ENCODE data around the gene MRPL20. TPM values are rescaled to one million over a fixed set of nuclear protein-coding genes. Genes with fewer than 3 reads are reported as not detected.

MRPL20 gene
- total RNA-seq, 1 donor from 2014 or later = 135 TPM

GRCh38 chr1:1358433-1359271, 48.4 kb downstream of the MRPL20 start, which contains the start of gene MXRA8:
Gene MXRA8, minus strand, starts transcription at chr1:1358555. Its CDS starts 51 bp downstream, at chr1:1358504.
- H3K36me3 ChIP-seq = no peaks in the 10 kb centered on the region
- peak within 1 kb of the TSS; percentile 69 for H3K4me3 ChIP-seq
- TF ChIP-seq, protein P1, sequence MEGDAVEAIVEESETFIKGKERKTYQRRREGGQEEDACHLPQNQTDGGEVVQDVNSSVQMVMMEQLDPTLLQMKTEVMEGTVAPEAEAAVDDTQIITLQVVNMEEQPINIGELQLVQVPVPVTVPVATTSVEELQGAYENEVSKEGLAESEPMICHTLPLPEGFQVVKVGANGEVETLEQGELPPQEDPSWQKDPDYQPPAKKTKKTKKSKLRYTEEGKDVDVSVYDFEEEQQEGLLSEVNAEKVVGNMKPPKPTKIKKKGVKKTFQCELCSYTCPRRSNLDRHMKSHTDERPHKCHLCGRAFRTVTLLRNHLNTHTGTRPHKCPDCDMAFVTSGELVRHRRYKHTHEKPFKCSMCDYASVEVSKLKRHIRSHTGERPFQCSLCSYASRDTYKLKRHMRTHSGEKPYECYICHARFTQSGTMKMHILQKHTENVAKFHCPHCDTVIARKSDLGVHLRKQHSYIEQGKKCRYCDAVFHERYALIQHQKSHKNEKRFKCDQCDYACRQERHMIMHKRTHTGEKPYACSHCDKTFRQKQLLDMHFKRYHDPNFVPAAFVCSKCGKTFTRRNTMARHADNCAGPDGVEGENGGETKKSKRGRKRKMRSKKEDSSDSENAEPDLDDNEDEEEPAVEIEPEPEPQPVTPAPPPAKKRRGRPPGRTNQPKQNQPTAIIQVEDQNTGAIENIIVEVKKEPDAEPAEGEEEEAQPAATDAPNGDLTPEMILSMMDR (IDR thresholded peaks at IDR 0.05; ENCODE audit: borderline replicate concordance) = no peak
- H3K4me1 ChIP-seq = peaks cover 66% of the 10 kb centered on the region
- DNase-seq = peak; percentile 80
- intact Hi-C loops (cut with micrococcal nuclease) = no loop called here
- H3K9me3 ChIP-seq (replicated peaks) = no peaks in the 10 kb centered on the region
- peaks cover 75% of the 10 kb centered on the region for H3K27me3 ChIP-seq (ENCODE audit: low read depth)
- peak within 1 kb of the TSS; percentile 84 for H3K27ac ChIP-seq (replicated peaks)

DNA sequence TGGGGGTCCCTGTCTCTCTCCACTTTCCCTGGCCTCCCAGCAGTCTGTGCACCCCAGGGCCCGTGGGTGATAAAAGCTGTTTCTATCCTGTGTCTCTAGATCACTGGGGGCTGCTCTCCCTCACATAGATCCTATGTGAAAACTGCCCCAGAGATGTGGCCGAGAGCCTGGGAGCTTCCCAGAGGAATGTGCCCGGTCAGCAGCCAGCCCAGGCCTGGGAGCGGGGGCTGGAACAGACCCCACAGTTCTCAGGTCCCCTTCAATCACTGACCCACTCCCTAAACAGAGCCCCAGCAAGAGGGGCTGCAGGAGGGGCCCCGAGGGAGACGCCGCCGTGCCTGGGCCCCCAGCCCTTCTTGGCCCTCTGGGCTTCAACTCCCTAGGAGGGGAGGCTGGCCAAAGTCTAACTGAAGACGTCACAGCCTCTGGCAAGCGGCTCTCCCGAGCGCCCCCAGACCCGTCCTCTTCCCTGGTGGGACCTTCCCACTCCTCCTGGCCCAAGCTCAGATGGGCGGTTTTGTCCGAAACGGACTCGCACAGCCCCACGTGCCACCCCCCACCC, 49.1 kb downstream of the MRPL20 start:
- TF ChIP-seq, protein P1 (IDR thresholded peaks at IDR 0.05; ENCODE audit: borderline replicate concordance) = no peak
- Histone ChIP-seq H3K27me3 (ENCODE audit: low read depth) (peaks cover 82% of the 10 kb centered on the region), H3K4me1 (peaks cover 73% of the 10 kb centered on the region), H3K27ac (replicated peaks) (peak overlapping the region; percentile 84), H3K4me3 (peak overlapping the region; percentile 69), H3K36me3 (no peaks in the 10 kb centered on the region), H3K9me3 (replicated peaks) (no peaks in the 10 kb centered on the region)
- DNase-seq = no peak
- intact Hi-C loops (cut with micrococcal nuclease) = no loop called here

GRCh38 chr1:1356796-1357401, 50.2 kb downstream of the MRPL20 start:
- Histone ChIP-seq H3K4me3 (peak overlapping the region; percentile 69), H3K9me3 (replicated peaks) (no peaks in the 10 kb centered on the region), H3K36me3 (no peaks in the 10 kb centered on the region), H3K27ac (replicated peaks) (peak overlapping the region; percentile 84), H3K27me3 (ENCODE audit: low read depth) (peaks cover 88% of the 10 kb centered on the region), H3K4me1 (peaks cover 77% of the 10 kb centered on the region)
- no peak for DNase-seq
- TF ChIP-seq, protein P1 (IDR thresholded peaks at IDR 0.05; ENCODE audit: borderline replicate concordance) = no peak
- intact Hi-C loops (cut with micrococcal nuclease) = no loop called here

- H3K4me1 ChIP-seq = peaks cover 77% of the 10 kb centered on the region
- TF ChIP-seq, protein P1 (IDR thresholded peaks at IDR 0.05; ENCODE audit: borderline replicate concordance) = no peak
- peaks cover 81% of the 10 kb centered on the region for H3K27me3 ChIP-seq (ENCODE audit: low read depth)
- H3K36me3 ChIP-seq = no peaks in the 10 kb centered on the region
- peak overlapping the region; percentile 69 for H3K4me3 ChIP-seq
- H3K27ac ChIP-seq (replicated peaks) = peak overlapping the region; percentile 84
- intact Hi-C loops (cut with micrococcal nuclease) = no loop called here
- no peak for DNase-seq
- no peaks in the 10 kb centered on the region for H3K9me3 ChIP-seq (replicated peaks)
Observed at GRCh38 chr1:1356166-1356795, 50.8 kb downstream of the MRPL20 start.

- intact Hi-C loops (cut with micrococcal nuclease) = no loop called here
- no peak for DNase-seq
- TF ChIP-seq, protein P1 (IDR thresholded peaks at IDR 0.05; ENCODE audit: borderline replicate concordance) = no peak
- Histone ChIP-seq H3K27ac (replicated peaks) (peak overlapping the region; percentile 84), H3K36me3 (no peaks in the 10 kb centered on the region), H3K9me3 (replicated peaks) (no peaks in the 10 kb centered on the region), H3K4me3 (peak overlapping the region; percentile 69), H3K27me3 (ENCODE audit: low read depth) (peaks cover 79% of the 10 kb centered on the region), H3K4me1 (peaks cover 73% of the 10 kb centered on the region)
Observed at GRCh38 chr1:1355416-1355815, 51.7 kb downstream of the MRPL20 start.
